GM23338 (cell line): ENCODE data around the gene HTR3C.

Experiments
- CTCF ChIP-seq, 2 experiments: fragments of 200-600 bp in 1 of 2; sonication (generic) in 1 of 2; conservative IDR thresholded peaks; 2 replicates each; pipeline versions ENCODE4 v1.5.1 to v1.6.1; 2016 to 2017; ENCODE audit warnings: antibody characterized with exemption in 2 of 2, low read depth in 2 of 2, mild to moderate bottlenecking in 2 of 2, moderate library complexity in 1 of 2
- JUNB ChIP-seq: IDR thresholded peaks from one replicate; pipeline ENCODE4 v1.6.1; 2016; ENCODE audit warnings: antibody characterized with exemption; ENCODE audit not compliant: unreplicated experiment
- POLR2AphosphoS5 ChIP-seq: IDR thresholded peaks from 2 replicates; pipeline ENCODE4 v1.6.1; 2016; ENCODE audit warnings: antibody characterized with exemption, low read depth

GRCh38 chr3:184017672-184018423 is 35.0 kb upstream of the HTR3C start, which contains the start of gene ABCC5:
- TF ChIP-seq CTCF (conservative IDR thresholded peaks at IDR 0.05; ENCODE audit: low read depth in 2 of 2) (no peak), JUNB (no peak), POLR2AphosphoS5 (peak; percentile 95)
